ENCODE results near the gene ACTR5. TPM values are rescaled to one million over a fixed set of nuclear protein-coding genes. Genes with fewer than 3 reads are reported as not detected.

Gene ACTR5
- total RNA-seq, 4 donors from 2014 or later: 7.2 to 21.3 (median 11.4) TPM

- peaks cover 7% of the 10 kb centered on the region for H3K27me3 ChIP-seq
- no peaks in the 10 kb centered on the region for H3K4me1 ChIP-seq
- no peak overlapping the region for H3K27ac ChIP-seq
- 60% methylated on average over 3 of the region's 3 CpGs; no CpG with 5 or more reads in 1 of the 2 donors for WGBS, 2 donors (ENCODE audit: low coverage in 1 of 2)
- H3K9me3 ChIP-seq: no peaks in the 10 kb centered on the region
- no peak for DNase-seq
- H3K4me3 ChIP-seq: no peak overlapping the region
- intact Hi-C loops (cut with DNase I; ENCODE audit: low total_unique reads) (no loop called here), in situ Hi-C loops (cut with MboI; ENCODE audit: low pct_ligation_motif_present in 1 of 4, low pct_unique_long_range_greater_than_20kb in 1 of 4, low sequenced_read_pairs in 3 of 4) (no loop called here)
- TF ChIP-seq POLR2A (IDR thresholded peaks at IDR 0.05) (no peak), CTCF (IDR thresholded peaks at IDR 0.05) (no peak), POLR2AphosphoS5 (IDR thresholded peaks at IDR 0.05) (no peak), EP300 (IDR thresholded peaks at IDR 0.05; ENCODE audit: low read depth) (no peak)
- H3K36me3 ChIP-seq: no peaks in the 10 kb centered on the region
Measured at GRCh38 chr20:38703526-38703925, 44.7 kb upstream of the ACTR5 start.

GRCh38 chr20:38704136-38704535 lies 44.1 kb upstream of the ACTR5 start:
- in situ Hi-C loops (cut with MboI; ENCODE audit: low pct_ligation_motif_present in 1 of 4, low pct_unique_long_range_greater_than_20kb in 1 of 4, low sequenced_read_pairs in 3 of 4): no loop called here
- no peaks in the 10 kb centered on the region for H3K36me3 ChIP-seq
- 20 to 40% methylated on average over 4 of the region's 4 CpGs for WGBS, 2 donors (ENCODE audit: low coverage in 1 of 2)

GRCh38 chr20:38706509-38706908 lies 41.8 kb upstream of the ACTR5 start:
- no peaks in the 10 kb centered on the region for H3K9me3 ChIP-seq
- TF ChIP-seq EP300 (IDR thresholded peaks at IDR 0.05; ENCODE audit: low read depth): no peak
- no peak for TF ChIP-seq POLR2AphosphoS5 (IDR thresholded peaks at IDR 0.05)
- TF ChIP-seq POLR2A (IDR thresholded peaks at IDR 0.05): no peak
- TF ChIP-seq CTCF (IDR thresholded peaks at IDR 0.05): no peak
- peaks cover 7% of the 10 kb centered on the region for H3K27me3 ChIP-seq
- in situ Hi-C loops (cut with MboI; ENCODE audit: low pct_ligation_motif_present in 1 of 4, low pct_unique_long_range_greater_than_20kb in 1 of 4, low sequenced_read_pairs in 3 of 4) (no loop called here), intact Hi-C loops (cut with DNase I; ENCODE audit: low total_unique reads) (no loop called here)
- WGBS, 2 donors (ENCODE audit: low coverage in 1 of 2): 20 to 22% methylated on average over 1 to 7 of the region's 7 CpGs
- no peaks in the 10 kb centered on the region for H3K4me1 ChIP-seq
- no peak for DNase-seq
- H3K36me3 ChIP-seq: no peaks in the 10 kb centered on the region
- H3K4me3 ChIP-seq: no peak overlapping the region
- no peak overlapping the region for H3K27ac ChIP-seq

More at GRCh38 chr20:38704136-38704535, 44.1 kb upstream of the ACTR5 start:
- intact Hi-C loops (cut with DNase I; ENCODE audit: low total_unique reads): no loop called here
- Histone ChIP-seq H3K4me1 (no peaks in the 10 kb centered on the region), H3K27ac (no peak overlapping the region), H3K4me3 (no peak overlapping the region), H3K27me3 (peaks cover 7% of the 10 kb centered on the region), H3K9me3 (no peaks in the 10 kb centered on the region)
- no peak for DNase-seq
- TF ChIP-seq EP300 (IDR thresholded peaks at IDR 0.05; ENCODE audit: low read depth) (no peak), POLR2A (IDR thresholded peaks at IDR 0.05) (no peak), CTCF (IDR thresholded peaks at IDR 0.05) (no peak), POLR2AphosphoS5 (IDR thresholded peaks at IDR 0.05) (no peak)

GRCh38 chr20:38714308-38714707 lies 34.0 kb upstream of the ACTR5 start:
- 17% methylated on average over 6 of the region's 6 CpGs; no CpG with 5 or more reads in 1 of the 2 donors for WGBS, 2 donors (ENCODE audit: low coverage in 1 of 2)
- Histone ChIP-seq H3K4me3 (no peak overlapping the region), H3K9me3 (no peaks in the 10 kb centered on the region), H3K36me3 (no peaks in the 10 kb centered on the region), H3K4me1 (no peaks in the 10 kb centered on the region), H3K27ac (no peak overlapping the region), H3K27me3 (peaks cover 53% of the 10 kb centered on the region)
- intact Hi-C loops (cut with DNase I; ENCODE audit: low total_unique reads) (no loop called here), in situ Hi-C loops (cut with MboI; ENCODE audit: low pct_ligation_motif_present in 1 of 4, low pct_unique_long_range_greater_than_20kb in 1 of 4, low sequenced_read_pairs in 3 of 4) (no loop called here)
- no peak for TF ChIP-seq POLR2AphosphoS5 (IDR thresholded peaks at IDR 0.05)
- TF ChIP-seq POLR2A (IDR thresholded peaks at IDR 0.05): no peak
- no peak for TF ChIP-seq CTCF (IDR thresholded peaks at IDR 0.05)
- no peak for TF ChIP-seq EP300 (IDR thresholded peaks at IDR 0.05; ENCODE audit: low read depth)
- DNase-seq: no peak
